WTC11 (cell line): ENCODE measurements around the gene FCSK.

Experiments
- ARID4B ChIP-seq: sonication (generic); formaldehyde crosslinking; IDR thresholded peaks from 2 replicates; pipeline ENCODE4 v1.8.0; 2023; ENCODE audit warnings: missing genetic modification reagents, mild to moderate bottlenecking, borderline replicate concordance
- CTCF ChIP-seq: fragments of 200-600 bp; IDR thresholded peaks from 2 replicates; pipeline ENCODE4 v1.8.0; 2022; ENCODE audit warnings: antibody characterized with exemption
- E2F1 ChIP-seq: sonication (generic); formaldehyde crosslinking; IDR thresholded peaks from 2 replicates; pipeline ENCODE4 v1.8.0; 2022; ENCODE audit warnings: mild to moderate bottlenecking, missing genetic modification reagents
- NFE2L1 ChIP-seq: sonication (generic); formaldehyde crosslinking; IDR thresholded peaks from 2 replicates; pipeline ENCODE4 v1.8.1; 2023; ENCODE audit warnings: missing genetic modification reagents
- USF1 ChIP-seq: sonication (generic); formaldehyde crosslinking; IDR thresholded peaks from 2 replicates; pipeline ENCODE4 v1.8.0; 2022; ENCODE audit warnings: mild to moderate bottlenecking, missing genetic modification reagents
- ZNF671 ChIP-seq: fragments of 250-450 bp; sonication (Bioruptor Pico); IDR thresholded peaks from 2 replicates; pipeline ENCODE4 v1.8.0; 2021; ENCODE audit warnings: mild to moderate bottlenecking

GRCh38 chr16:70422543-70422942 lies 31.9 kb upstream of the FCSK start:
- TF ChIP-seq ZNF671 (CRISPR knock-in tag) (no peak), ARID4B (no peak), E2F1 (no peak), NFE2L1 (no peak), USF1 (CRISPR knock-in tag) (no peak), CTCF (no peak)
